NCI-H69 (cell line): ENCODE measurements around the gene CIROP.

Experiments used
- DNase-seq: peaks from one replicate; lab custom pipeline; 2025; lab: John Stamatoyannopoulos, UW

Gene CIROP

DNA sequence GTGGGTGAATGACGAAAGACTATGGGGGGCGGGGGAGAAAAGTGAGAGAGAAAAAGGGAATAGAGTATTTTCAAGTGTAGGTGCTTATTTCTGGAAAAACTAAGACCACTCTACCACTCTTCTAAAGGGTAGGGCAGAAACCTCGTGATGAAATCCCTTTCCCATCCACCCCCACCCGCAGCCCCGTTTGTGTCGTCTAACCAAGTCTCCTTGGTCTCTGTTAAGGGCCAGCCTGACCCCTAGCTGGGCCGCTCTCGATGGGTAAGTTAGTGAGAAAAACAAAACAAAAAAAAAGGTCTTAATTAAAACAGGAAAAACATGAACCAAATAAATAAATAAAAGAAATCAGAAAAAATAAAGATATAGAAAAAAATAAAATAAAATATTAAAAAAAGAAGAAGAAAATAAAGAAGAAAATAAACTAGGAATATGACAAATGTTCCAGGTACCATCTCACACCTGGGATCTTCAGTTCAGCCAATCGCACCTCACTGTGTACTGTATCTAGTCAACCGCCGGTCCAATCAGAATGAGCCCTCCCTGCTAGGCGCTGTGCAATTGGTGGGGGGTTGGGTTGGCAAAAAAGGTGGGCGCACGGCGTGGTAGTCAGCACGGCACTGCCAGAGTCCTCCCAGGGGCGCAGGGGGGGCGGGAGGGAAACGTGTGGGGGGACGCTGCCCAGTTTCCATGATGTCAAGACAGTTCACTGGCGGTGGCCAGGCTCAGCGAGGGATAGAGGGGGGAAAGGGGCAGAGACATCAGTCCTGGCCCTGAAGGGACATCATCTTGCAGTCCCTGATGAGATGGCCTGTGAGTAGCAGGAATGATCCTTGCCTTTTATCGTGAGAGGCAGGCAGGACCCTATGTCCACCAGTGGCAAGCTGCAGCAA lies 37.7 kb downstream of the CIROP start:
- DNase-seq, result no peak

DNA sequence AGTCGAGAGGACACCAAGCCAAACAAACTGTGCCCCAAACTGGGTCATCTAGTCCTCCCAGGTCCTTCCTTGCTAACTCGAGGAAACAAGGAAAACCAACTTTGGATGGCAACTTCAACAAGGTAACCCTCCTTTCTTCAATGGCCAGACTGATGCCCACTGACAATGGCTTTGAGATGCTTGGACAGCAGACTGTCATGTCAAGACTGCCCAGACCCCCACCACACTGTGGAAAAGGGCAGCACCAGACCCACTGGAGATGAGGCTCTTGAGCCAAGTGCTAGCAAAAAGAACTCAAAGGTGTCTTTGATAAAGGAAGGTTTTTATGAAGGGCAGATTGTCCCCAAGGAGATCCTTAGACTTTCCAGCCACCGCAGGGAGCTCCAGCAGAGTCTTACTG lies 38.4 kb downstream of the CIROP start:
- no peak for DNase-seq

DNA sequence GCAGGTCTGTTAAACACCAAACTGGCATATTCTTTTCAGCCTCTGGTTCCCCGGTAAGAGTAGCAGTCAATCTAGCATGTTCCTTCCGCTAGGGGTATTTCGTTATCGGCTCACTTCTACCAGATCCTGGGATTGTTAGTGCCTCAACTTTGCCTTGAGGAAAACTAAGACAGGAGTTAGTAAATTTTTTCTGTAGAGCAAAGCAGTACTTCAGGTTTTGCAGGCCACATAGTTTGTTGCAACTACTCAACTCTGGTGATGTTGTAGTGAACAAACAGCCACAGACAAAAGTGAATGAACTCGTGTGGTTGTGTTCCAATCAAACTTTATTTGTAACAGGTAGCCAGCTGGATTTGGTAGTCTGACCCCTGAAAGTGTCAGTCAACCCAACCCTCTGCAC lies 41.2 kb downstream of the CIROP start:
- no peak for DNase-seq

DNA sequence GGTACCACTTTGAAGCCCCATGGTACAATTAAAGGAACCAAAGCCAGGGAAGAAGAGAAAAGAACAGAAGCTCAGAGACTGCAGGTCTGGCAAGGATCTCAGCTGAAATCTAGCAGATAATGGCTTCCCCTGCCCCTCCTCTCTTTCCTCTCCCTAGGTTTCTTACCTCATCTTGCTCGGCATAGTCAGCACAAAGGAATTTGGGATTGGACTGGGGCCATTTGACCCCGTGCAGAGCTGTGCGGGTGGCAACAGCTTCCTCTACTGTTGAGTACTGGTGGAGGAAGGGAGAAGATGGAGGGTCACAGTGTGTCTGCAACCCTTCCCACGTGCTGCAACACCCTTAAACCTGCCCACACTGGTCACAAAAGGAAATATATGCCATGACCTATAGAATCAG lies 42.8 kb downstream of the CIROP start:
- no peak for DNase-seq

DNA sequence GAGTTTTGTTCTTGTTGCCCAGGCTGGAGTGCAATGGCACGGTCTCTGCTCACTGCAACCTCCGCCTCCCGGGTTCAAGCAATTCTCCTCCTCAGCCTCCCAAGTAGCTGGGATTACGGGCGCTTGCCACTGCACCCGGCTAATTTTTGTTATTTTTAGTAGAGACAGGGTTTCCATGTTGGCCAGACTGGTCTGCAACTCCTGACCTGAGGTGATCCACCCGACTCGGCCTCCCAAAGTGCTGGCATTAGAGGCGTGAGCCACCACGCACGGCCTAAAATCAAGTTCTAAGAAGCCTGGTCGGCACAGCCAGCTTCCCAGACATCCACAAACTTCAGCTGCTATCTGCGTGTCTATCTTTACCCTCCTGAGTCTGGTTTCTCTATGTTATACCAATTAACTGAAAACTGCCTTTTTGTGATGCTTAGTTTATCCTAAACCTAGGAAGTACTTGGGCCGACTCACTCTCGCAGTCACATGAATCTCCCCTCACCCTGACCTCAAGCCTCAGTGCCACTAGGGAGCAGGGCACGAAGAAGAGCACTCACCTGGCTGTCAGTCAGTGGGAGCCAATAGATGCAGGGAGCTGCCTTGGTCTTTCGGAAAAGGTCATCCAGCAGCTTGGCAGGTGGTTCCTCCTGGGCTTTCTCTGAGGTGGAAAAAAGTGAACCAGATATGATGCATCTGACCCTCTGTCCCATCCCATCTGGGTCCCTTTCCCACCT lies 44.1 kb downstream of the CIROP start:
- DNase-seq, result no peak

DNA sequence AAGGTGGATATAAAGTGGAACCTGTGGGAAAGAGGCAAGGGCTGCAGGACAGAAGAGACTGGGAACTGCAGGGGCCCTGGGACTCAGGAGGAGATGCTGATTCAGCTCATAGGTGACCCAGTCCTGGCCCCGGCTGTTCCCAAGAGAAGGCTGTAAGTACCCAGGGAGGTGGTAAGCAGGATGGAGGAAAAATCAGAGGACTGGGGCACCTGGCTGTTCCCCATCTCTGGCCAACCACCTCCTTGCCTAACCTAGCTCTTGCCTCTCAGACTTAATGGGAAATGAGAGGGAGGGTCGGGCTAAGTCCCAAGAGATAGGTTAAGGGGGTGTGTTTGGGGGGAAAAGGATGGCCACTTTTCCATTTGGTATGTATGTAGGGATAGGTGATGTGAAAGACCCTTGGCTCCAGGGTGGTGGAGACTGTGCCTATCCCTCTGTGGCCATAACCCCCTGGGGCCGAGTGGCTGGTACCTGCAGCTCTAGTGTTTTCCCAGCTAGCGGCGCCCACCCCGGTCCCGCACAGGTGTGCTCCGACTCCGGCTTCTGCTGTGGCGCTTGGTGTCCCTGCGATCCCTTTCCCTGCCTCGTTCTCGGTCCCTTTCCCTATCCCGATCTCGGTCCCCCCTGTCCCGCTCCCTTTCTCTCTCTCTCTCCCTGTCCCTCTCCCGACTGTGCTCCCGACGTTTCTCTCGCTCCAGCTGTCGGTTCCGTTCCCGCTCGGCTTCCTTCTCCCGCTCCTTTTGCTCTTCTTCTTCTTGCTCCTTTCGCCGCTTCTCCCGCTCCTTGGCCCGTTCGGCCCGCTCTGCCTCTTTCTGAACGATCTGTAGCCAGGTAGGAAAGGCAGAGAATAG lies 45.9 kb downstream of the CIROP start:
- no peak for DNase-seq

DNA sequence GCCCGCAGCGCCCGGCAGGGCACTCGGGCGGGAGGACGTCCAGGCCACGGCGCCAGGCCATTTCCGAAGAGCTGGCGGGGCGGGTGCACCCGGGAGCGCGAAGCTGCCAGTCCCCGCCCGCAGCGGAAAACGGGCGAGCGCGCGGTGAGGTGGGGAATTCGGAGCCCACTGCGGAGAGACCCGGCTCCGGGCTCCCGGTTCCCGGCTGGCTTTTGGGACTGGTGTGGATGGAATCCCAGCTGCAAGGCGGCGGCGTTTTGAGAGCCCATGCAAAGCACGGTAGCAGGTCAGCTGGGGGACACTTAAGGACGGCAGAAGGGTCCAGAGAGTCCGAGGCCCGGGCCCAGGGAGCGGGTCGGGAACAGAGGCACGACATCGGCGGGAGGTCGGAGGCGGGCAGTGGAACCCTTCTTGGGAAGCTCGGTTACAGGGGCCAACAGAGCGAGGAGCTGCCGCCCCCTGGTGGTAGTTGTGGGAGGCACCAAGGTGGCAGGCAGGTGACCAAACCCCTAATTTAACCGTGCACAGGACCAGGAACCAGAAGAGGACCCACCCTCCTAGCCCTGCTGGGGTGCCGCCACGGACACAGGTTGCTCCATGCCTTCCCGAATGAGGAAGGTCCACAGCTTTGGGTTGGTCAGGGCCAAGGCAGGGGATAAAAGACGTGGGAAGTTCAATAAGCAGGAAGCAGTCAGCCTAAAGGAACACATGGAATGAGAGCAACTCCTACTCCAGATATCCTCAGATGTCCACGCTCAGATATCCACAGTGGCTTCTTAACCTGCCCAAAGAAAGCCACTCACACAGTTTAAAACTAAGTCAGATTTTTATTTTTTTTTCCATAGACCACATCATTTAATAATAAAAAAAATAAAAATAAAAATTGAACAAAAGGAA lies 46.8 kb downstream of the CIROP start:
- no peak for DNase-seq

DNA sequence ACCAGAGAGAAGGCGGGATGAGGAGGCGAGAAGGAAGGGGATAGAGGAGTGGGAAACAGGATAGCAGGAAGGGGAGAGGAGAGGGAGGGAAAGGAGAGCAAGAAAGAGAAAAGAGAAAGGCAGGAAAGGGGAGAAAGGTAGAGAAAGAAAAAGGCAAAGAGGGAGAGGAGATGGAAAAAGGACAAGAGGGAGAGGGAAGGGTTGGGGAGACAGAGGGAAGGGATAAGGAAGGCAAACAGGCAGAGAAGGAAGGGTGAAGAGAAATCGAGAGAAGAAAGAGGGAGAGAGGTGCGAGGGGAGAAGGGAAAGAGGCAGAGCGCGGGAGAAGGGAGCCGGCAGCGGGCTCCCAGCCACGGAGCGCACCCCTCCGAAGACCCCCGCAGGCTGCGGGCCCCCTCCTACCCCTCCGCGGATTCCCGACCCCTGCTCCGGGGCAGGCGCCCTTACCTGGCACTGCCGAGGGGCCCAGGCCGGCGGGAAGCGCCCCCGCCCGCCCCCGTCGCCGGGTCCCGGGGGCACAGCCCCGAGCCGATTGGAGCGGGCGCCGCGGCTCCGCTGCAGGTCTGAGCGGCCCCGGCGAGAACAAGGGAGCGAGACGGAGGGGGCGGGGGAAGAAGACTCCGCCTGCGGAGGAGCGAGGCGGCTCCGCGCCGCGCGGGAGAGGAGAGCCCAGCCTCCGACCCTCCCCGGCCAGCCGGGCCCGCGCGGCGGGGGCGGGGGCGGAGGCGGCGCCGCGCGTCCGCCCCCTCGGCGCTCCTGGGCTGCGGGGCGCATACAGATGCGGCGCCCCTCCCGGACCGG lies 47.6 kb downstream of the CIROP start, which contains the start of gene CDH24:
Gene CDH24 (minus strand): TSS at position 565 of the 801 bp plus-strand sequence. CDS start 1,787 bp downstream, outside the sequence.
- DNase-seq, result no peak

DNA sequence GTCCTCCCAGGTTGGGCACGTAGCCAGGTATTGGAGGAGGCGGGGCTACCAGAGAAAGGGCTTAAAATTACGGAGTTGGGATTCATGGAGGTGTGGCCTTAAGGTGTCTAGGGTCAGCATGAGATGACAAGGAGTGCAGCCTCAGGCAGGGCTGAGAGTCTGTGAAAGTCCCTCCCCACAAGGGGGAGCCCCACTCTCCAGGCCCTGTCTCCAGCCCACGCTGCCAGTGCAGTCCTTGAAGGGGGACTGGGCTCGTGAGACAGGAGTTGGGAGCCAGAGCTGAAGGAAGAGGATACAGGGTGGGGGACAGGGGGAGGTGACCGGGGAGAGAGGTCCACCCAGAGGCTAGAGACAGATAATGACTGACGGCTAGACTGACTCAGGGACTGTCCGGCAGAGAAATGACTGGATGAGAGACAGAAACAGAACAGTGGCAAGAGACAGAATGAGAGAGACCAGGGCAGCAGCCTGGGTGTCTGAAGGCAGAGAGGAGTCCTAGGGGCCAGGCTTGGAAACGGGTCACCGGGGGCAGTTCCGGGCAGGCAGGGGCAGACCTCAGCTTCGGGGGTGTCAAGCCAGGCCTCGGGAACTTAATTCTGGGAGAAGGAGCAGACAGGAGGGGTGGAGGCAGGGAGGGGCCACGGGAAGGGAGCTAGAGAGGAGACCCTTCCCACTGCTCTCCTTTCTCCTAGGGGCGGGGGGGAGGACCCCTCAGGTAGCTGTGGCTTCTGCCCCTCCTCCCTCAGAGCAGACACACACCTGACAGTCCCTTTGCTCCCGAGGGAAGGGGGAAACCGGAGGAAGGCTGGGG lies 48.4 kb downstream of the CIROP start:
- no peak for DNase-seq

DNA sequence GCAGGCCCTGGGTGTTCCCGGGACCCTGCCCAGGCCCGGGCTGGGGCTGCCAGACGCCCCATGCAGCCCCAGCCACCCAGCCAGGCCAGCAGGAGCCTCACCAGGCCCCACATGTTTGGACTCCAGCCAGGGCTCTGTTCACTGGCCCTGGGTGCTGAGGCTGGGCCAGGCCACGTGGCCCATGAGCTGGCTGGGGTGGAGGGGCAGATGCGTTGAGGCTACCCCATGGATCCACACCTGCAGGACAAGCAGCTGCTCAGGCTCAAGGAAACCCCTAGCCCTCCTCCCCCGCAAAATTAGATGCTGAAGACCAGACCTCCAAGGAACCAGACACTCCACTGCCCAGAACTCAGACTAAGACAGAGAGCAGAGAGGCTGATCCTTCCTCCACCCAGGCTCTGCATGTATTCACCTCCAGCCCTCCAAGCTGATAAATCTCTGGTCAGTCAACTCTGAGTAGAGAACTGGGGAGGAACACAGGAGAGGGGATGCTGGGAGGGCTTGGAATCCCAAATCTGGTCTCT lies 49.1 kb downstream of the CIROP start:
- no peak for DNase-seq

DNA sequence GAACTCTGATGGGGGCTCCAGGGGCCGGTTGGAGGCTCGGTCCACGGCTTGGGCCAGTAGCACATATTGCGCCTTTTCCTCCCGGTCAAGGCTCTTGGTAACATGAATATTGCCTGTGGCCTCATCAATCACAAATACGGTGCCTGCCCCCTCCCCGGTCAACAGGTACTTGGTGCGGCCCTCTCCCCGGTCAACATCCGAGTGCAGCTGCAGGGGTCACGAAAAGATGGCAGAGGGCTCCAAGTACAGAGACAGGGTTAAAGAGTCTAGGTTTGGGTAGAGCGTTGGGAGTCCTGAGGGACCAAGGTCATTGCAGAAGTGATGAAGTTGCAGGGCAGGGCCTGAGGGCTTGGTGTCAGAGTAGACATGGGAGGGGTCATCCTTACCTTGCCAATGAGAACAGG lies 49.6 kb downstream of the CIROP start:
- DNase-seq, result no peak

DNA sequence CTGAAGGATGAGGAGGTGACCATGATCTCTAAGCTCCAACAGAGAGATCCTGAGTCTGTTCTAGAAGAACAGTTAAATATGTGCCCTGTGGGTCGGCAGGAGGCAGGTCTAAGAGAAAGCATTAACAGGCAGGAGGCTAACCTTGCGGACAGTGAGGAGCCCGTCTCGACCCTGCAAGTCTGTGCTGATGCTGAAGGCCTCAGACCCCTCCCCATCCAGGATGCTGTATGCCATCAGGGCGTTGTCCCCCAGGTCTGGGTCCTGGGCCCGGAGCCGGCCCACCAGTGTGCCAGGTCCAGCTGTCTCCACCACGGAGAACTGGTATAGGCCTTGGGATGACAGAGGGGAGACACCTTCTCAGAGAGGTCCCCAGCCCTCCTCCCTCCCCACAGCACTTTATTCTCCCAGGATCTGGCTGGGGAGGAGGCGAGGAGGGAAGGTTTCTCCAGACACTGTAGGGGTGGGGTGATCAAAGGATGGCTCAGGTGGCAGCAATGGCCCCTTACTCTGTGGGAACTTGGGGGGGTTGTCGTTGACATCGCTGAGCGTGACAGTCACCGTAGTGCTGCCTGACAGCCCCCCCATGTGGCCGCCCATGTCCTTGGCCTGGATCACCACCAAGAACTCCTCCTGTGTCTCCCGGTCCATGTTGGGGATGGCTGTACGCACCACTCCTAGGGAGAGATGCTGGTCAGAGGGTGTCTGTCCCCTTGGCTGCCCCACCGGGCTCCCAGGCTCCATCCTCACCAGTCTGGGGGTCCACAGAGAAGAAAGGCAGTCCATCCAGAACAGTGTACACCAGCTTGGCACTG lies 50.6 kb downstream of the CIROP start:
- no peak for DNase-seq

DNA sequence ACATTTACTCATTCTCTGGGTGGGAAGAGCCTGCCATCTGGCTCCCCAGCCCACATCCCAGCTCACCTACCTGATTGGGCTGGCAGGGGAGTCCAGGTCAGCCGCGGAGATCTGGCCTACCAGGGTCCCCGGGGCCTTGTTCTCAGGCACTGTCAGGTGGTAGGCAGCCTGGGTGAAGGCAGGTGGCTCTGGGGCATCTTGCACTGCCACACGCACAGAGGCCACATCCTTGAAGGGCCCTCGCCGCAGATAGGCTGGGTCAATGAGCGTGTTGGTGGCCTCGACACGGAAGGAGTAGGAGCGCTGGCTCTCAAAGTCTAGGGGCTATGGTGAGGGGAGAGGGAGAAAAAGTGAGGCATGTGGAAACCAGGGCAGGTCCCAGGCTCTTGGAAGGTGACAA lies 51.4 kb downstream of the CIROP start:
- DNase-seq, result no peak

DNA sequence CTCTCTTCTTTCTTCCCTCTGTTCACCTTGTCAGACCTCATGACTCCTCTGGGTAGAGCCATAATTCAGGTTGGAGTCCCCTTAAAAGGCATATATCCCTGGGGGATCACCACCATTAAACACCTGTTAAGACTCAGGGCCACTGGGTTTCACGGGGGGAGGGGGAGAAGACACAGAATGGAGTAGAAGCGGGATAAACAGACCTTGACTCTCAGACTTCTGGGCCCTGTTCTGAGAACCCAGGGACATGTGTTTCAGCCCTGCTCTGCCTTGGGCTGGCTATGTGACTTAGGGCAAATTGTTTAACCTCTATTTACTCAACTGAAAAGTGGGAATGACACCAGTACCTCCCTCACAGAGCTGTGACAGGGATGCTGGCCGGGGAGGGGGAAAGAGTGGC lies 52.1 kb downstream of the CIROP start:
- no peak for DNase-seq

DNA sequence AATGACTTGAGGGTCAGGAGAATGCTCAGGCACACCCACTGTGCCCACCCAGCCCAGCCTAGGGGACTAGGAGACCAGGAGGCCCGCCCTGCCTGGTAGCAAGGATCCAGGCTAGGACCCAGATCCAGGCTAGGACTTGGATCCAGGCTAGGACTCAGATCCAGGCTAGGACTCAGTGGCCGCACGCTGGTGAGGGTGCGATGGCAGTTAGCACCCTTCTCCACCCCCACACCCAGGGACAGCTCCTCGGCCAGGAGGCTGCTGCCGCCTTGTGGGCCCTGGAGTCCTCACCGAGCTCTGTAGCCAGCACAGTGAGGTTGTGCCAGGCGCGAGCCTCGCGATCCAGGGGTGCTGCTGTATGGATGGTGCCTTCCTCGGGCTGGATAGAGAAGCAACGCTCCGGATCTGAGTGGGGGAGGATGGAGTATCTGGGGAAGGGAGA lies 52.6 kb downstream of the CIROP start:
- DNase-seq, result no peak

DNA sequence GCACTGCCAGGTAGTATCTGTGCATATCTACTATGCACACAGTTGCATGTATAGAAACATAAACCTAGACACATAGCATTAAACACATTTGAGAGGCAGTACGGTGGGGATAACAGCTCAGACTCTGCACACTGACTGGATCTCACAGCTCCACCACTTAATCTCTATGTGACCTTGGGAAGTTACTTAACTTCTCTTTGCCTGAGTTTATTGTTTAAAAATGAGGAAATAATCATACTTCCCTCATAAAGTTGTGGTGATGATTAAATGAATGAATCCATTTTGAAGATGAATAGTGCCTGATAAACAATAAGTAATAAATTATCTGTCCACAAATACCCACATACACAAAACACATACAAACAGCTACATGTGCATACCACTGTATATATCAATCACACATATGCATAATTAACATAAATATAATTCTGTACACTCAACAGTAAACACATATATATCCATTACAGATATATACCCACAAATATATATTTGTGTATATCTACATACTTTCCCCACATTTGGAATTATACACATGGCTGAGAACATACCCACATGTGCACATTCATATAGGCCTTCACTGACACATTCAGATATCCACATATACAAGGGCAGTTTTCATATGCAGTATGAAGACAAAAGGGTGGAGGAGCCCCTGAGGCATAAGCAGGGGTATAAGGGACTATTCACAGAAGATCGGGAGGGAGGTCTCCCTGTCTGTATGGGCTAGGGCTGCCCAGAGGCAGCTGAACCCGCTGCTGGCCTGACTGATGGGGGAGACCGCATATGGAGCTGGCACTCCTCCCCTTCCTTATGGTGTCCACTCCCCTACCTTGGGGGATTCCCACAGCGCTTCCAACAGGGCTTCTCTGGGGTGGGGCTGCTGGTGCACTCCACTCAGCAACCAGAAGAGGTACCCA lies 53.4 kb downstream of the CIROP start:
- DNase-seq, result no peak
